Endodermal cell (in vitro differentiated cells): ENCODE measurements around the gene CHTF8. TPM values are rescaled to one million over a fixed set of nuclear protein-coding genes. Genes with fewer than 3 reads are reported as not detected.

Experiments
- DNase-seq: peaks from one replicate; pipeline ENCODE4 v3.0.0-alpha.2; 2017
- H3K27ac ChIP-seq: 2 replicates; pipeline ENCODE4 v1.5.1; 2013; ENCODE audit warnings: mild to moderate bottlenecking, low read depth, low read length, moderate library complexity
- H3K27me3 ChIP-seq: 2 replicates; pipeline ENCODE4 v1.6.1; 2013; ENCODE audit warnings: mild to moderate bottlenecking, low read length, moderate library complexity; ENCODE audit not compliant: insufficient read depth, control insufficient read depth, poor library complexity, severe bottlenecking
- H3K36me3 ChIP-seq: 2 replicates; pipeline ENCODE4 v1.7.0; 2013; ENCODE audit warnings: mild to moderate bottlenecking, low read length, moderate library complexity; ENCODE audit not compliant: control insufficient read depth, insufficient read depth
- H3K4me1 ChIP-seq: one replicate; pipeline ENCODE4 v1.7.0; 2013; ENCODE audit warnings: low read length; ENCODE audit not compliant: control insufficient read depth, insufficient read depth
- H3K4me3 ChIP-seq: 2 replicates; pipeline ENCODE4 v1.5.1; 2013; ENCODE audit warnings: mild to moderate bottlenecking, low read length, moderate library complexity
- H3K9ac ChIP-seq: 2 replicates; pipeline ENCODE4 v1.6.1; 2013; ENCODE audit warnings: mild to moderate bottlenecking, low read length, moderate library complexity; ENCODE audit not compliant: poor library complexity, severe bottlenecking; ENCODE audit errors: extremely low read depth
- H3K9me3 ChIP-seq: 2 replicates; pipeline ENCODE4 v1.6.1; 2013; ENCODE audit warnings: mild to moderate bottlenecking, low read length, moderate library complexity; ENCODE audit not compliant: control insufficient read depth
- H3K27ac Mint-ChIP-seq: 2 replicates; pipeline ENCODE4 v1.8.0; 2020; ENCODE audit warnings: mixed read lengths
- H3K27me3 Mint-ChIP-seq: 2 replicates; pipeline ENCODE4 v1.8.0; 2021; ENCODE audit warnings: mild to moderate bottlenecking, mixed read lengths; ENCODE audit not compliant: insufficient read depth
- H3K36me3 Mint-ChIP-seq: 2 replicates; pipeline ENCODE4 v1.8.0; 2020; ENCODE audit warnings: low read depth, mixed read lengths
- H3K4me1 Mint-ChIP-seq: 2 replicates; pipeline ENCODE4 v1.8.0; 2020; ENCODE audit warnings: mixed read lengths
- H3K4me3 Mint-ChIP-seq: 2 replicates; pipeline ENCODE4 v1.8.0; 2020; ENCODE audit warnings: mild to moderate bottlenecking, moderate library complexity, mixed read lengths
- H3K9me3 Mint-ChIP-seq: 2 replicates; pipeline ENCODE4 v1.8.0; 2020; ENCODE audit warnings: mild to moderate bottlenecking, mixed read lengths
- CTCF ChIP-seq: fragments of 200-600 bp; sonication (generic); conservative IDR thresholded peaks from 2 replicates; pipeline ENCODE4 v1.5.0; 2021; ENCODE audit warnings: antibody characterized with exemption, mild to moderate bottlenecking
- WGBS, 2 experiments: methylation state at CpG; one replicate each; pipeline versions ENCODE4 v1.1.5 to v1.1.7; 2013; ENCODE audit warnings: missing lambda C conversion rate in 2 of 2, mixed read lengths in 1 of 2; ENCODE audit not compliant: insufficient coverage in 1 of 2, insufficient read length in 1 of 2; 5-methylcytosine and 5-hydroxymethylcytosine counted together
- total RNA-seq, 2 donors: library from RNA; stranded (reverse); fragmentation: NEBNext Ultra II Directional in 1 of 2; extraction: Animal tissue kit (Norgen Biotek cat#: 25700) in 1 of 2; gene quantifications; 2 replicates in 1 of 2; 3 replicates in 1 of 2; pipeline ENCODE4 v1.2.1, GENCODE V29; 2021

The CHTF8 gene
- total RNA-seq, 2 donors from 2014 or later, result 105 to 142 TPM

GRCh38 chr16:69089091-69089910 is 43.1 kb downstream of the CHTF8 start:
- Histone ChIP-seq H3K36me3 (no peaks in the 10 kb centered on the region), H3K9me3 (no peaks in the 10 kb centered on the region), H3K4me1 (peaks cover 11% of the 10 kb centered on the region), H3K4me3 (no peak overlapping the region), H3K9ac (no peak overlapping the region), H3K27me3 (no peaks in the 10 kb centered on the region), H3K27ac (no peak overlapping the region)
- peaks cover 22% of the 10 kb centered on the region for H3K4me1 Mint-ChIP-seq
- H3K9me3 Mint-ChIP-seq, result no peaks in the 10 kb centered on the region
- peaks cover 8% of the 10 kb centered on the region for H3K27me3 Mint-ChIP-seq
- peaks cover 5% of the 10 kb centered on the region for H3K36me3 Mint-ChIP-seq
- H3K4me3 Mint-ChIP-seq, result no peak overlapping the region
- WGBS, 2 experiments, result 60 to 71% methylated on average over 14 to 16 of the region's 16 CpGs
- no peak overlapping the region for H3K27ac Mint-ChIP-seq
- peak; percentile 81 for DNase-seq
- TF ChIP-seq CTCF, result peak; percentile 18

GRCh38 chr16:69088684-69089083 is 43.7 kb downstream of the CHTF8 start:
- Mint-ChIP-seq H3K4me3 (no peak overlapping the region), H3K27ac (no peak overlapping the region)
- no peak overlapping the region for H3K9ac ChIP-seq

GRCh38 chr16:69087161-69087581 is 45.2 kb downstream of the CHTF8 start:
- WGBS, 2 experiments, result 88 to 95% methylated on average over 2 to 3 of the region's 3 CpGs
- H3K27ac Mint-ChIP-seq, result no peak overlapping the region

More at GRCh38 chr16:69088684-69089083, 43.7 kb downstream of the CHTF8 start:
- Histone ChIP-seq H3K36me3 (no peaks in the 10 kb centered on the region), H3K27ac (no peak overlapping the region), H3K4me1 (peaks cover 11% of the 10 kb centered on the region), H3K9me3 (no peaks in the 10 kb centered on the region), H3K4me3 (no peak overlapping the region), H3K27me3 (no peaks in the 10 kb centered on the region)
- peaks cover 5% of the 10 kb centered on the region for H3K36me3 Mint-ChIP-seq
- TF ChIP-seq CTCF, result no peak
- H3K4me1 Mint-ChIP-seq, result peaks cover 22% of the 10 kb centered on the region
- WGBS, 2 experiments, result 83 to 94% methylated on average over 4 of the region's 4 CpGs
- DNase-seq, result peak; percentile 35
- peaks cover 7% of the 10 kb centered on the region for H3K27me3 Mint-ChIP-seq
- no peaks in the 10 kb centered on the region for H3K9me3 Mint-ChIP-seq

More at GRCh38 chr16:69087161-69087581, 45.2 kb downstream of the CHTF8 start:
- no peaks in the 10 kb centered on the region for H3K27me3 ChIP-seq
- no peaks in the 10 kb centered on the region for H3K36me3 ChIP-seq
- DNase-seq, result no peak
- peaks cover 23% of the 10 kb centered on the region for H3K4me1 Mint-ChIP-seq
- TF ChIP-seq CTCF, result no peak
- no peak overlapping the region for H3K4me3 Mint-ChIP-seq
- peaks cover 5% of the 10 kb centered on the region for H3K36me3 Mint-ChIP-seq
- H3K4me3 ChIP-seq, result no peak overlapping the region
- H3K9me3 Mint-ChIP-seq, result no peaks in the 10 kb centered on the region
- H3K27ac ChIP-seq, result no peak overlapping the region
- H3K9ac ChIP-seq, result no peak overlapping the region
- H3K9me3 ChIP-seq, result no peaks in the 10 kb centered on the region
- peaks cover 11% of the 10 kb centered on the region for H3K4me1 ChIP-seq
- peaks cover 6% of the 10 kb centered on the region for H3K27me3 Mint-ChIP-seq
